Neural progenitor cell (in vitro differentiated cells): ENCODE results near the gene TRMT44. TPM values are rescaled to one million over a fixed set of nuclear protein-coding genes. Genes with fewer than 3 reads are reported as not detected.

Experiments
- DNase-seq: peaks from one replicate; pipeline ENCODE4 v3.0.0-alpha.2; 2016; ENCODE audit warnings: low spot score
- H2AFZ ChIP-seq: fragments of 200-600 bp; sonication (generic); replicated peaks from 2 replicates; pipeline ENCODE4 v1.6.1; 2016; ENCODE audit warnings: antibody characterized with exemption
- H3F3A ChIP-seq: fragments of 200-600 bp; sonication (generic); 2 replicates; pipeline ENCODE4 v1.6.1; 2016; ENCODE audit warnings: antibody characterized with exemption, low read depth
- H3K27ac ChIP-seq: fragments of 200-600 bp; sonication (generic); 2 replicates; pipeline ENCODE4 v1.5.1; 2016; ENCODE audit warnings: mild to moderate bottlenecking
- H3K27me3 ChIP-seq: fragments of 200-600 bp; sonication (generic); 2 replicates; pipeline ENCODE4 v1.6.1; 2016; ENCODE audit warnings: mild to moderate bottlenecking, moderate library complexity
- H3K36me3 ChIP-seq: fragments of 200-600 bp; sonication (generic); 2 replicates; pipeline ENCODE4 v1.5.1; 2016
- H3K4me1 ChIP-seq: fragments of 200-600 bp; sonication (generic); 2 replicates; pipeline ENCODE4 v1.6.1; 2016; ENCODE audit warnings: mixed run types
- H3K4me2 ChIP-seq: fragments of 200-600 bp; sonication (generic); 2 replicates; pipeline ENCODE4 v1.6.1; 2016
- H3K4me3 ChIP-seq: fragments of 200-600 bp; sonication (generic); 2 replicates; pipeline ENCODE4 v1.5.1; 2016
- H3K79me2 ChIP-seq: fragments of 200-600 bp; sonication (generic); 2 replicates; pipeline ENCODE4 v1.6.1; 2016; ENCODE audit warnings: low read depth
- H3K9ac ChIP-seq: fragments of 200-600 bp; sonication (generic); 2 replicates; pipeline ENCODE4 v1.6.1; 2016
- H3K9me3 ChIP-seq: fragments of 200-600 bp; sonication (generic); 2 replicates; pipeline ENCODE4 v1.5.1; 2016; ENCODE audit warnings: low read depth
- H4K20me1 ChIP-seq: fragments of 200-600 bp; sonication (generic); 2 replicates; pipeline ENCODE4 v1.6.1; 2016; ENCODE audit warnings: low read depth
- H3K27ac Mint-ChIP-seq: 3 replicates; pipeline ENCODE4 v1.8.0; 2021; ENCODE audit warnings: mixed read lengths
- H3K27me3 Mint-ChIP-seq: 2 replicates; pipeline ENCODE4 v1.8.0; 2022; ENCODE audit warnings: low read depth, mild to moderate bottlenecking, inconsistent platforms, moderate library complexity, mixed read lengths; ENCODE audit not compliant: insufficient read depth
- H3K36me3 Mint-ChIP-seq: 3 replicates; pipeline ENCODE4 v1.8.0; 2021; ENCODE audit warnings: mixed read lengths
- H3K4me1 Mint-ChIP-seq: 3 replicates; pipeline ENCODE4 v1.8.0; 2021; ENCODE audit warnings: mixed read lengths
- H3K4me3 Mint-ChIP-seq: 3 replicates; pipeline ENCODE4 v1.8.0; 2021; ENCODE audit warnings: mild to moderate bottlenecking, moderate library complexity, mixed read lengths
- H3K9me3 Mint-ChIP-seq: 3 replicates; pipeline ENCODE4 v1.8.0; 2020; ENCODE audit warnings: mixed read lengths
- EZH2 ChIP-seq: fragments of 200-600 bp; sonication (generic); IDR thresholded peaks from 2 replicates; pipeline ENCODE4 v1.6.1; 2017; ENCODE audit warnings: antibody characterized with exemption, mild to moderate bottlenecking, moderate library complexity
- EZH2phosphoT487 ChIP-seq: fragments of 200-600 bp; sonication (generic); IDR thresholded peaks from 2 replicates; pipeline ENCODE4 v1.6.1; 2017; ENCODE audit warnings: antibody characterized with exemption
- total RNA-seq: library from RNA; depleted of rRNA; stranded (reverse); fragments of >200 nt; gene quantifications from 2 replicates; pipeline ENCODE4 v1.2.3, GENCODE V29; 2015; ENCODE audit warnings: low replicate concordance
- TF ChIP-seq, protein P1 (sequence below): fragments of 200-600 bp; sonication (generic); IDR thresholded peaks from 2 replicates; pipeline ENCODE4 v1.5.1; 2017; ENCODE audit warnings: antibody characterized with exemption, mild to moderate bottlenecking

Gene TRMT44
- total RNA-seq, 1 donor from 2014 or later = 19.9 TPM

DNA sequence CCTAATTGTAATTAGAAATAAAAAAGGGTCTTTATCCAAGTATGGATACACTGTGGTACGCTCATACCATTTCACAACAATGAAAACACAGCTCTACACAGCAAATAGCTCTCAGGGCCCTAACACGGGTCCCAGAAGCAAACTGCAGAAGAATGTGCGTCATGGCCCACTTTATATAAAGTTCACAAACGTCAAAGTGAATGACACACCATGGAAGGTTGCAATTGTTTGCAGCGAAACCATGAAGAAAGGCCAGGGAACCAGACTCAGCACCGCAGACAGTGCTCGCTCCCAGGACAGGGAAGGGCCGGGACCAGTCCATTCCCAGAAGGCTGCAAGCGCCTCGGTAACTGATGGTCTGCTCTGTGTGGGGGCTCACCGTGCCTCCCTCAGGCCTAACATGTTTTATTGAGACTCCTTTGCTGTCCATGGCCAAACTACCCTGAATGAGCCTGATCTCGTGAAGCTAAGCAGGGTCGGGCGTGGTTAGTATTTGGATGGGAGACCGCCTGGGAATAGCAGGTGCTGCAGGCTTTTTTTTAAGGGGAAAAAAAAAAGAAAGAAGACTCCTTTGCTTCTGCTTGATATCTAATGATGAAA lies 47.9 kb upstream of the TRMT44 start:
- H3K4me1 Mint-ChIP-seq = peaks cover 45% of the 10 kb centered on the region
- peaks cover 19% of the 10 kb centered on the region for H3K4me1 ChIP-seq
- TF ChIP-seq EZH2 (no peak), EZH2phosphoT487 (no peak)
- H3K36me3 ChIP-seq = no peaks in the 10 kb centered on the region
- no peak overlapping the region for H3K4me3 ChIP-seq
- H3K4me3 Mint-ChIP-seq = peak overlapping the region; percentile 43
- peaks cover 10% of the 10 kb centered on the region for H3F3A ChIP-seq
- peaks cover 10% of the 10 kb centered on the region for H3K27me3 Mint-ChIP-seq
- no peaks in the 10 kb centered on the region for H3K79me2 ChIP-seq
- H3K9me3 ChIP-seq = no peaks in the 10 kb centered on the region
- H3K27ac ChIP-seq = no peak overlapping the region
- H3K9me3 Mint-ChIP-seq = no peaks in the 10 kb centered on the region
- H4K20me1 ChIP-seq = no peaks in the 10 kb centered on the region
- no peak overlapping the region for H3K4me2 ChIP-seq
- peaks cover 8% of the 10 kb centered on the region for H3K36me3 Mint-ChIP-seq
- H2AFZ ChIP-seq = no peak overlapping the region
- H3K27ac Mint-ChIP-seq = peak overlapping the region; percentile 78
- no peak overlapping the region for H3K9ac ChIP-seq
- no peaks in the 10 kb centered on the region for H3K27me3 ChIP-seq
- no peak for DNase-seq

DNA sequence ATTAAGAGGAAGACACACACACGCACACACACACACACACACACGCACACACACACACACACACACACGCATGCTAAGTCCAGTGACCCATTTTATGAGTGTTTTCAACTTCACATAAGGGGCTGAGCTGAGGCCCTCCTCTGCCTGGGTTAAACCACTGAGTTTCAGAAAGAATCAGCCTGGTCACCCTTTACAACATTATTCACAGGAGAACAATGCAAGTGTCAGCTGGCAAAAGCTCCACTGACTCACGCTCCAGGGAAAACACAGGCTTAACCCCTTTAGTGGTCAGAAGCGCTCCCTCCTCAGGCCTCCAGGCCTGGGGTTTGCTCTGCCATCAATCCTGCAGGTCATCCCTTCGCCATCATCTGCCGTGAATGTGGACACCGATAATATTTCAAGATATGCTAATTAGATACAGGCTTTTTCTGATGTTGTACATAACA lies 47.0 kb upstream of the TRMT44 start:
- no peaks in the 10 kb centered on the region for H3K79me2 ChIP-seq
- DNase-seq = peak; percentile 82
- no peak for TF ChIP-seq EZH2phosphoT487
- TF ChIP-seq EZH2 = no peak
- TF ChIP-seq, protein P1, sequence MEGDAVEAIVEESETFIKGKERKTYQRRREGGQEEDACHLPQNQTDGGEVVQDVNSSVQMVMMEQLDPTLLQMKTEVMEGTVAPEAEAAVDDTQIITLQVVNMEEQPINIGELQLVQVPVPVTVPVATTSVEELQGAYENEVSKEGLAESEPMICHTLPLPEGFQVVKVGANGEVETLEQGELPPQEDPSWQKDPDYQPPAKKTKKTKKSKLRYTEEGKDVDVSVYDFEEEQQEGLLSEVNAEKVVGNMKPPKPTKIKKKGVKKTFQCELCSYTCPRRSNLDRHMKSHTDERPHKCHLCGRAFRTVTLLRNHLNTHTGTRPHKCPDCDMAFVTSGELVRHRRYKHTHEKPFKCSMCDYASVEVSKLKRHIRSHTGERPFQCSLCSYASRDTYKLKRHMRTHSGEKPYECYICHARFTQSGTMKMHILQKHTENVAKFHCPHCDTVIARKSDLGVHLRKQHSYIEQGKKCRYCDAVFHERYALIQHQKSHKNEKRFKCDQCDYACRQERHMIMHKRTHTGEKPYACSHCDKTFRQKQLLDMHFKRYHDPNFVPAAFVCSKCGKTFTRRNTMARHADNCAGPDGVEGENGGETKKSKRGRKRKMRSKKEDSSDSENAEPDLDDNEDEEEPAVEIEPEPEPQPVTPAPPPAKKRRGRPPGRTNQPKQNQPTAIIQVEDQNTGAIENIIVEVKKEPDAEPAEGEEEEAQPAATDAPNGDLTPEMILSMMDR = peak; percentile 4
- H3K9me3 ChIP-seq = no peaks in the 10 kb centered on the region
- H3F3A ChIP-seq = peaks cover 10% of the 10 kb centered on the region
- H3K27ac ChIP-seq = peak overlapping the region; percentile 61
- peaks cover 19% of the 10 kb centered on the region for H3K4me1 ChIP-seq
- H4K20me1 ChIP-seq = no peaks in the 10 kb centered on the region
- peaks cover 50% of the 10 kb centered on the region for H3K4me1 Mint-ChIP-seq
- no peaks in the 10 kb centered on the region for H3K36me3 ChIP-seq
- H3K4me2 ChIP-seq = peak overlapping the region; percentile 67
- H3K4me3 Mint-ChIP-seq = peak overlapping the region; percentile 70
- H3K36me3 Mint-ChIP-seq = peaks cover 8% of the 10 kb centered on the region
- H3K27me3 ChIP-seq = no peaks in the 10 kb centered on the region
- peak overlapping the region; percentile 93 for H3K27ac Mint-ChIP-seq
- peaks cover 9% of the 10 kb centered on the region for H3K27me3 Mint-ChIP-seq
- no peaks in the 10 kb centered on the region for H3K9me3 Mint-ChIP-seq
- H3K9ac ChIP-seq = no peak overlapping the region
- H3K4me3 ChIP-seq = peak overlapping the region; percentile 0
- H2AFZ ChIP-seq = no peak overlapping the region

DNA sequence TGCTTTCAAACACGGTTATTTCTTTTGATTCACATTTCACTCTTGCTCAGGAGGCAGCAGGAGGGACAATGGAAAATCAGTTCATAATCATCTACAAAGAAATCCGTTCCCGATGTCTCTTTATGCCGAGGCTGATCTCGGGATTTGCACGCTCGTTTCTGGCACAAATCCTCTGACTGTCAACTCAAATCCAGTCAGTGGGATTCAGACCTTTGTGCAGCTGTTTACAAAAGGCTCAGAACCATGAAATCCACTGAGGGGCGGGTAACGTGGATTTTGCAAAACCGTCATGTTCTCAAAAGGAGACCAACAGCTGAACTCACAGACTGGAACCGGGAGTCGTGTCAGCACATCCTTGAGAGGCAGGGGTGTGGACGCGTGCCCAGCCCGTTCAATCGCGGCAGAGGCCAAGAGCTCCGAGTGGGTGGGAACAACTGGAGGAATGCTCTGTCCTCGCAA lies 46.5 kb upstream of the TRMT44 start:
- no peaks in the 10 kb centered on the region for H3K27me3 ChIP-seq
- Mint-ChIP-seq H3K27ac (peak overlapping the region; percentile 93), H3K36me3 (peaks cover 8% of the 10 kb centered on the region), H3K4me1 (peaks cover 52% of the 10 kb centered on the region), H3K27me3 (peaks cover 9% of the 10 kb centered on the region), H3K4me3 (peak overlapping the region; percentile 70), H3K9me3 (no peaks in the 10 kb centered on the region)
- H3K4me1 ChIP-seq = peaks cover 19% of the 10 kb centered on the region
- DNase-seq = peak; percentile 54
- no peaks in the 10 kb centered on the region for H3K36me3 ChIP-seq
- H3K9ac ChIP-seq = no peak overlapping the region
- TF ChIP-seq, protein P1 = no peak
- TF ChIP-seq EZH2 (no peak), EZH2phosphoT487 (no peak)
- peak overlapping the region; percentile 67 for H3K4me2 ChIP-seq
- H3K79me2 ChIP-seq = no peaks in the 10 kb centered on the region
- peak overlapping the region; percentile 0 for H3K4me3 ChIP-seq
- no peaks in the 10 kb centered on the region for H3K9me3 ChIP-seq
- H4K20me1 ChIP-seq = no peaks in the 10 kb centered on the region
- no peak overlapping the region for H2AFZ ChIP-seq
- H3K27ac ChIP-seq = peak overlapping the region; percentile 61
- peaks cover 10% of the 10 kb centered on the region for H3F3A ChIP-seq

DNA sequence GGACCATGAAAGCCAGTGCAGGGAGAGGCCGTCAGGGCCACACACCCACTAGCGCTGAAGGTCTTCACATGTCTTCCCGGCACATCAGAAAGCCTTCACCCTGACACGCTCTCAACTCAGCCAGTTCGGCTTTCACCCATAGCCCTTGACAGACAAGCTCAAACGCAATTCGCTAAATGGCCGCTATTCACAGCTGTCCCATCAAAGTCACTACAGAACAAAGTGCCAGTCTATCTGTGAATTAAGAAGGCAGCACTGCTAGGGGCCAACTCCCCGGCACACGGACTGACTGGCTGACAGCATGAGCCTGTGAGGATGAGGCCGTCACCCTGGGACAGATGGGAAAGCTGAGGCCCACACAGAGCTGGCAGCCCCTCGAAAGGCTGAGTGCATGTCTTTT lies 45.8 kb upstream of the TRMT44 start:
- Mint-ChIP-seq H3K4me3 (peak overlapping the region; percentile 58), H3K27me3 (peaks cover 11% of the 10 kb centered on the region), H3K9me3 (no peaks in the 10 kb centered on the region), H3K36me3 (peaks cover 8% of the 10 kb centered on the region), H3K4me1 (peaks cover 52% of the 10 kb centered on the region), H3K27ac (peak overlapping the region; percentile 93)
- H3K27me3 ChIP-seq = no peaks in the 10 kb centered on the region
- no peak overlapping the region for H3K4me3 ChIP-seq
- no peak overlapping the region for H2AFZ ChIP-seq
- no peak overlapping the region for H3K9ac ChIP-seq
- peaks cover 10% of the 10 kb centered on the region for H3F3A ChIP-seq
- H3K36me3 ChIP-seq = no peaks in the 10 kb centered on the region
- H4K20me1 ChIP-seq = no peaks in the 10 kb centered on the region
- H3K79me2 ChIP-seq = no peaks in the 10 kb centered on the region
- peak overlapping the region; percentile 67 for H3K4me2 ChIP-seq
- H3K4me1 ChIP-seq = peaks cover 19% of the 10 kb centered on the region
- no peak overlapping the region for H3K27ac ChIP-seq
- TF ChIP-seq, protein P1 = no peak
- TF ChIP-seq EZH2phosphoT487 = no peak
- no peak for TF ChIP-seq EZH2
- no peak for DNase-seq
- no peaks in the 10 kb centered on the region for H3K9me3 ChIP-seq
